Stomach (tissue), 4 donors: ENCODE results near the gene MINK1.

Source experiments
- CTCF ChIP-seq, 7 experiments: fragments of 450-650 bp in 4 of 7; fragments of 200-600 bp in 3 of 7; sonication (generic) in 3 of 7; IDR thresholded peaks; one replicate each; pipeline ENCODE4 v1.5.1; 2016 to 2019; ENCODE audit warnings: antibody characterized with exemption in 7 of 7, control low read depth in 2 of 7, mild to moderate bottlenecking in 1 of 7
- EP300 ChIP-seq: sonication (generic); formaldehyde crosslinking; IDR thresholded peaks from one replicate; pipeline ENCODE4 v1.6.1; 2017; ENCODE audit warnings: antibody characterized with exemption
- POLR2A ChIP-seq, 4 donors: fragments of 450-650 bp; IDR thresholded peaks; one replicate each; pipeline ENCODE4 v1.6.1; 2016; ENCODE audit warnings: antibody characterized with exemption in 4 of 4, control low read depth in 2 of 4, mild to moderate bottlenecking in 1 of 4, moderate library complexity in 1 of 4
- POLR2AphosphoS5 ChIP-seq, 3 donors: sonication (generic); formaldehyde crosslinking; IDR thresholded peaks; one replicate each; pipeline ENCODE4 v1.6.1; 2016; ENCODE audit warnings: antibody characterized with exemption in 3 of 3

GRCh38 chr17:4938688-4939545 is 105.8 kb downstream of the MINK1 start:
- TF ChIP-seq CTCF (IDR thresholded peaks at IDR 0.05), result no peak
- TF ChIP-seq POLR2AphosphoS5 (IDR thresholded peaks at IDR 0.05), result no peak
- TF ChIP-seq POLR2A (IDR thresholded peaks at IDR 0.05), result no peak
- TF ChIP-seq EP300, result no peak
